GM18951 (cell line): ENCODE data around the gene FTO.

ENCODE experiments used
- POLR2A ChIP-seq: IDR thresholded peaks from 4 replicates; pipeline ENCODE4 v1.6.1; 2011; ENCODE audit warnings: mild to moderate bottlenecking; ENCODE audit not compliant: insufficient read length, insufficient read depth; ENCODE audit errors: extremely low read depth
- in situ Hi-C: fragments of 300-500 bp; cut with MboI; formaldehyde crosslinking; loops from one replicate; pipeline ENCODE4 v1.12.0; 2022; ENCODE audit warnings: low sequenced_read_pairs, mixed read lengths, inconsistent platforms; ENCODE audit not compliant: unreplicated experiment

The FTO gene

DNA sequence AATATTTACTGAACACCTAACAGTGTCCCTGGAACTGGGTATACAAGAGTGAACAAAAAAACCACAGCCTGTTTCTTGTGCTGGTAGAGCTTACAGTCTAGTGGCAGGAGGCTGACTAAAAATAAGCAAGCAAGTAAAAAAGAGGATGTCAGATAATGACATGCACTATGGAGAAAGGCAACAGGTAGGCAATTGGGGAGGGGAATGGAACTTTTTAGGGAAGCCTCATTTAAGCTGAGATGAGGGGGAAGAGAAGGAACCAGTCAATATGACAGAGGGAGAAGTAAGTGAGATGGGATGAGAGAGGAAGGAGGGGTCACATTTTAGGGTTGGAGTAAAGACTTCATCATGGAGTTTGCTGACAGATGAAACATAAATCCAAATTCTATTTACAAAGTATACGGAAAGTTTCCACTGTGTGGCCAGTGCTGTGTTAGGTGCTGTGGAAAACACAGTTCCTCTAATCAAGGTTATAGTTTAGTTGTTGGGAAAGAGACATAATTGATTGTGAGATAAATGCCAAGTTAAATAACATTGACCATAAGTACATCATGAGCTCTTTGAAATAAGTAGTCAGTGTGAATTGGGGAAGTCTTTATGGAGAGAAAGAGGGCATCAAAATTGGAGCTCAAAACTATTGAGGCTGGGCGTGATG, 251.4 kb downstream of the FTO start:
- in situ Hi-C loops, result no loop called here
- TF ChIP-seq POLR2A, result no peak

DNA sequence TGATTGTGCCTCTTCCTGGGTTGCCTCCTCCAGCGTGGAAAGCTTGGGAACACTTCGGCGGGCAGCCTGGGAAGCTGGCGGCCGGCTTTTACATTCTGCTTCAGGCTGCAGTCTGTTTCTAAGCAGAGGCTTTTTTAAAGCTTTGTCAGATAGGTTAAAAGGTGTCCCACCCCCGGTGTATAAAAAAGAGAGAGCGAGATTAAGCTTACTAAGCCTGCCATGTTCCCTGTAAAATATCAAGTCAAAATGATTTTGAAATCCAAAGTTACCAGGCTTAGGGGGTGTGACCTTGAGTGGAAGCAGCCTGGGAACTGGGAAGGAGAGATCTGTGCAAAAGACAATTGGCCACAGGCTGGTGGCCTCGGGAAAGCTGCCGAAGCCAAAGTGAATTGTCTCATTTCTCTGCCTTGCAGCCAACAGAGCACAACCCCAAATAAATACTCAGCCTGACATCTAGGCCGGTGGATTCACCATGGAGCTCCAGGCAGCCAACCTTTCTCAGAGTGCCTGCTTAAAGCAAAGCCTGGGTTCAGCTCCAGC, 254.5 kb downstream of the FTO start:
- in situ Hi-C loops, result no loop called here

DNA sequence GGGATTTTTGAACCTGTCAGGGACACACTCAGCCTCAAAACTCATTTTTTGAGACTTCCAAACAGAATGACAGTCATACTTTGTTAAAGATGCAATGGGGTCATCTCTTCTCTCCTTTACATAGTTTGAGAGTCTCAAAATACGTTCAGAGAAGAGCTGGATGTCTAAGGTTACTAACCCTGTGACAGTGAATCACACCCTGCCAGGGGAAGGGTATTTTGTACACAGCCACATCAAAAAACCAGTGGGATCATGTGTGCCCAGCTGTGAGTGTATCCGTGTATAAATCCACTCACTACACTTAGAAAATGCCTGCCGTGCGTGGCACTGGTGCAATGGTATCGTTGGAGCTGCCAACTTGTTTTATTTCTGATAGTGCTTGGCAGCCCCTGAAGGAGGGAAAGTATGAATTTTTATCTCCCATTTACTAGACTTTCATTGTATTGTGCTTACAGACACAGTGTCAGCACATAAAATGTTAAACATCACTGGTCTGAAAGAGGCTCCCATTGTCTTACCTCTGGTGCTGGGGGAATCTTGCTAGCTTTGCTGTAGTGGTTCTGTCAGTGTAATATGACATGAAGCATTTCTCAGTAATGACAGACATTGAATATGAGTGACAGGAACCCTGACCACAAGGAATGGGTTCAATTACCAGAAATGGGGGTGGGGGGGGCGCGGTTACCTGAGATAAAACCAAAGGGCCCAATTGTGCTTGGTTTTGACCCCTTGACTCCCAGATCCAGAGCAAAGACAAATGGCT, 256.3 kb downstream of the FTO start:
- no peak for TF ChIP-seq POLR2A
- in situ Hi-C loops, result no loop called here

More for the DNA sequence above, 254.5 kb downstream of the FTO start:
- TF ChIP-seq POLR2A, result no peak

DNA sequence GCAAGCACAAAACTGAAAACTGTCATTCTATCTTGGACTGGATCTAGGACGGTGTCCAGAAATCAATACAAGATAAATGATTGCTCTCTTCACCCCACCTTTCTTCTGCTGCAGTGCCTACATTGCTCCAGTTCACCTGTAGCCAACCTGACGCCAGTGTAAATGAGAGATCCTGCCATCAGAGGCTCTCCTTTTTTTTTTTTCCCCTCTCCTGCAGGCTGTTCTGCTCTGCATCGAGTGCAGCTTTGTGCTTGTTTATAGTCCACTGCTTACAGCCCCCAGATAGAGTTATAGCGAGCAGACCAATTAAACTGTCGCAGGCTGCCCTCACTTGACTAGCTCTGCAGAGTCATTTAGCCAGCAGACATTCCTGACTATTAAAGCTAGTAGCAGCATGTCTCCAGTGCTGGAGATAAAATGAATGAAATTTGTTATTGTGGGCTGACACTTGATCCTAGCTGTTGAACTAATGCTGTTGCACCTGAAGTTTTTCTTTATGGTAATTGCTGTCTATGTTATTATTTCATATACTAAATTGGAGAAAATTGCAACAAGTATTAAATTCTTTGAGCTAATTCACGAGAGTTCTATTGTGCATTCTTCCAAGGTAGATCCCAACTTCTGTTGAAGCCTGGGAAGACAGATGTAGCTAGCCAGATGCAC, 257.1 kb downstream of the FTO start:
- in situ Hi-C loops, result no loop called here
- no peak for TF ChIP-seq POLR2A

DNA sequence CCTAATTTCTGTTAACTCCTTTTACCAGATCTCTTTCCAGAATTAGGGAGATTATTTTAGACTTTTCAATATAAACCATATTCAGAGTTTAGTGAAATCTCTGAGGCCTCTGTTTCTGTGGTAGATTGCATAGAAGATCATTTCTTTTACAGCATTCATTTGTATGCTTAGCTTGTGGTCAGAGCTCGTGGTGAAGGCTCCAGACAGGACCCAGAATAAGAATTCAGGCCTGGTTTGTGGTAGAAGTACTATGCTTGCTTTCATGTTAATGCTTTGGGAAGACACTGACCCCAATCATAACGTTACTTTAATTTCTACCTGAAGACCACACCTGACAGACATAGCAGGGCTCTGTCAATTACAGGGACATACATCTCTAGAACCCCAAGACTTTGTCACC, 258.1 kb downstream of the FTO start:
- in situ Hi-C loops, result no loop called here

DNA sequence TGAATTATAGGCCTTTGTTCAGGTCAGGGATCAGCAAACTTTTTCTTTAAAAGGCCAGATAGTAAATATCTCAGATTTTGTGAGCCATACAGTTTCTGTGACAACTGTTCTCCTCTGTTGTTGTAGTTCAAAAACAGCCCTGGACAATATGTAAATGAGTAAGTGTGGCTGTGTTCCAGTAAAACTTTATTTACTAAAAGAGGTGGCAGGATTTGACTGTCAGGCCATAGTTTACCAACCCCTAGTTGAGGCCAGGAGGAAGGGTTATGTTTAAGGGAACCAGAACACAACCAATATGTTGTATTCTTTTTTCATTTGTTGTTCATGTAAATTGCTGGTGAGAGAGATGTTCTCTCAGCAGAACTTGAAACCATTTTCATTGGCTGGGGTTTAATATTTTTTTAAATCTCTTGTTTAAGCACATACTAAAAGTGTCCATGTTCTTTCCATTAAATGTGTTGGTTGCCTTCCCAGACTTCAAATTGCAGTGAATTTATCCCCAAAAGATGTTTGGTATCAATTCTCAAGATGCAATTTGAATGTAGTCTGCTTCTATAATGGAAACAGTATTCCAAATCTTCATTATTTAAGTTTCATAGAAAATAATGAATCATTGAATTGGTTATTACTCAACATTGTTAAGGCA, 260.3 kb downstream of the FTO start:
- in situ Hi-C loops, result no loop called here
- no peak for TF ChIP-seq POLR2A

More for the DNA sequence above, 258.1 kb downstream of the FTO start:
- no peak for TF ChIP-seq POLR2A

DNA sequence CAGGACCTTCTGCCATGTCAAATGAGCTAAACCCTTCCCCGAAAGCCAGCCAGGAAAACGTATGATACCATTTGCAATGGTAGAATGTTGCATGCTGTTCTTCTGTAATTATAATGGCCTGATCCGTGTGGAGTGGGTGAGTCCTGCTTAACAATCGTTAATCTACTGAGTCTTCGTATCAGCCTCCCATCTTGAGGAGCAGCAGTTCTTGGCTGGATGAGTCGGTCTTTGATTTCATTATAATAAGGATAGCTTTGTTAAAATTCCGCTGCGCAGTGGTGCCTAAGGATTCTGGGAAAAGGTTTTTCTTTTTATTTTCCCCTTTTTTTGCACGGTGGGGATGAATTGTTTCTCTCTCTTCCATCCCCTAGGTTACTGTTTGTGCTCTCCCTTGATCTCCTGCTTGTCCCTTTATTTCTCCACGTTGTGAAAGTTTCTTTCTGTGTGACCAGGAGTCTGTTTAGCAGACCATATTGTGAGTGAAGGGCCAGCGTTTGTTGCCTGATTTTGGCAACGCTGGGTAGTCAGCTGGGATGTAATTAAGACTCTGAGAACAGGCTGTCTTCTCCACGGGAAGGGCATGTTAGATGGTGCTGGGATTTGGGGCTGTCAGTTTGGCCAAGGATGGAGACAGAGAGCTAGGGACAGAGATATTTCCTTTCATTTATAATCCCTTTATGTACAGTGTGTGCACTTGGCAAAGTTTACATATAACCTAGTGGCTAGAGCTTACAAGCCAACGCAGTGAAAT, 263.0 kb downstream of the FTO start:
- no peak for TF ChIP-seq POLR2A
- in situ Hi-C loops, result no loop called here

DNA sequence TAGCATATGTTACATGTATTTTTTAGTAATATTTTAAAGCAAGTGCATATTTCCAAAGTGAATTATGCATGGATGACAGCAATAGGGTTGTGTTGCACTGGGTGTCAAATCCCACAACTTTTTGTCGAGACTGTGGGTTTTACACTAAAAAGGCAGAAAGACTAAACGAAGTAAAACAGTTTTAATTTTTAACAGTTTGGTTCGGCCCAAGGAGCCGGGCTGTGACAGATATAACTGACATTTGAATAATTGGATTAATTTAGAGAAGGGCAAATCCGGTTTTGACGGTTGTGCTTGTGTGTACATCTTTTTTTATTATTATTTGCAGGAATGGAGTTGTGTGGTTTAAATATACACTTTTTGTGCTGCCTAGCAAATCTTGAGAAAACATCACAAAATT, 263.6 kb downstream of the FTO start:
- TF ChIP-seq POLR2A, result no peak
- in situ Hi-C loops, result no loop called here

DNA sequence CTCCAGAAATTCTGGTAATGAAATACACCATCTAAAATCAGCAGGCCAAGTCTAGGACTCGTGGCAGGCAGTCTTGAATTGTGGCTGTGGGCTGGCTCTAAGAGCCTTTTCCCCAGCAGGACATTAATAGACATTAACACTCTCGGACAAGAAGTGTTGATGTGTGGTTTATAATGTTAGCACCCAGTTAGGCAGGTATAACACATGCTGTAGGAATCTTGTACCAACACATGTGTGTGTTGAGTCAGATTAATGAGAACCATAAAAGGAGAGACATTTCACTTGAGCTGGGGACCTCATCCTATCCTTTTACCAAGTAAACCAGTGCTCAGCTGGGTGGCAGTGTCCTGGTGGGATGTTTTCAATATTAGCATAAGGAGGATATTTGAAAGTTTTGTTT, 264.5 kb downstream of the FTO start:
- in situ Hi-C loops, result no loop called here
- TF ChIP-seq POLR2A, result no peak

DNA sequence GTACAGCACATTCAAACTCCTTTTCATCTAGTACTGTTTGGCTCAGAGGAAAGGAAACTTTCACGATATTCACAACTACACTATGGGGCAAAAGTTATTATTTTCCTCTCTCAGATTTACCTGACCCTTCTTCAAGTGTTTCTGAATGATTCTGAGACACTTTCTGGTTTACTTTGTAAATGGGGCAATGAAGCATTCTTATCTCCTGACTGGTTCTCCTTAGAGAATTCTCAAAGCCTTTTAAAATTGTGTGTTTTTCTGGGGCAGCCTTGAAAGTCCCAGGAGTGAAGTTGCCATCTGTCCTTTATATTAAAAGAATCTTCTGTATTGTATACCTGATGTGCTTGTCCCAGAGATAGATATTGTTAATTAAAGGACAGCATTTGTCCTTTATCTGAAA, 264.9 kb downstream of the FTO start:
- TF ChIP-seq POLR2A, result no peak
- in situ Hi-C loops, result no loop called here

DNA sequence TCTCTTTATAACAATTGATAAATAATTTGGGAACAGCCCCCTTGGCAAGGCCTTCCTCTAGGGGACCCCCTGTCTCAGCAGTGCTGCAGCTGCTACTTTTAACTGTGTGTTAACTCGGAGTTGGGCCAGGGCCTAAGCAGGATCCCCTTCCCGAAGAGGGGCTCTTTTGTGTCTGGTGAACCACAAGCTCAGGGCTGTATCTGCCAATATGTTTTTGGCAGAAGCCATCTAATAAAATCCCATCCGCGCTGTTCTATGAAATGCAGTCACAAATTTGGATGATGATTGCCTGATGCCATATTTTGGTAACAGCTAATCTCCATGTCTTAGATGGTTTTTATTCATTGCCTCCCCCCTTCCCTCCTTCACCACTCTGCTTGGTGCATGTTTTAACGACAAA, 267.7 kb downstream of the FTO start:
- in situ Hi-C loops, result no loop called here
- no peak for TF ChIP-seq POLR2A

DNA sequence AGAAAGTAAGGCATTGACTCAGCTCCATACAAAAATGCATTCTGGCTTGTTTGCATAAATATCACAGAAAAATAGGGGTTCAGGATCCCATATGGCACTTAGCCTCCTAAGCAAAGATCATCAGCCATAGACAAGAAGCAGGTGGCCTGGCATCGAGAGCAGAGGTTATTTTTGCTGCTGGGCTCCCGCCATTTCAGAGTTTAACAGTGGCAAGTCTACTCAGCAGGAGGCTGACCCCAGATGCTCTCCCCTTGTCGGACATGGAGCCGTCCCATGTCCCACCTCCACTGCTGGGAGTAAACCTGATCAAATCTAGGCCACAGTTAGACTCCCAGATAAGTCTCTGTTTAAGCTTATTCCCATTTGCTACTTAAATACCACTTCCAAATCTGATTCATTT, 269.1 kb downstream of the FTO start:
- in situ Hi-C loops, result no loop called here
- TF ChIP-seq POLR2A, result no peak
